Gastroesophageal sphincter (tissue), 3 donors: ENCODE data around the gene ALK.

ENCODE experiments used
- EP300 ChIP-seq: sonication (generic); formaldehyde crosslinking; IDR thresholded peaks from one replicate; pipeline ENCODE4 v1.6.1; 2017; ENCODE audit warnings: antibody characterized with exemption, mild to moderate bottlenecking
- POLR2AphosphoS5 ChIP-seq: sonication (generic); formaldehyde crosslinking; IDR thresholded peaks from one replicate; pipeline ENCODE4 v1.6.1; 2017; ENCODE audit warnings: antibody characterized with exemption
- TF ChIP-seq, protein P1 (sequence below), 4 experiments: fragments of 200-600 bp in 2 of 4; fragments of 450-650 bp in 2 of 4; sonication (generic) in 1 of 4; IDR thresholded peaks; one replicate each; pipeline ENCODE4 v1.5.1; 2017 to 2019; ENCODE audit warnings: antibody characterized with exemption in 4 of 4, mild to moderate bottlenecking in 2 of 4, moderate library complexity in 2 of 4

GRCh38 chr2:29834036-29834540 is 87.3 kb downstream of the ALK start:
- TF ChIP-seq EP300 (no peak), POLR2AphosphoS5 (no peak)
- TF ChIP-seq, protein P1, sequence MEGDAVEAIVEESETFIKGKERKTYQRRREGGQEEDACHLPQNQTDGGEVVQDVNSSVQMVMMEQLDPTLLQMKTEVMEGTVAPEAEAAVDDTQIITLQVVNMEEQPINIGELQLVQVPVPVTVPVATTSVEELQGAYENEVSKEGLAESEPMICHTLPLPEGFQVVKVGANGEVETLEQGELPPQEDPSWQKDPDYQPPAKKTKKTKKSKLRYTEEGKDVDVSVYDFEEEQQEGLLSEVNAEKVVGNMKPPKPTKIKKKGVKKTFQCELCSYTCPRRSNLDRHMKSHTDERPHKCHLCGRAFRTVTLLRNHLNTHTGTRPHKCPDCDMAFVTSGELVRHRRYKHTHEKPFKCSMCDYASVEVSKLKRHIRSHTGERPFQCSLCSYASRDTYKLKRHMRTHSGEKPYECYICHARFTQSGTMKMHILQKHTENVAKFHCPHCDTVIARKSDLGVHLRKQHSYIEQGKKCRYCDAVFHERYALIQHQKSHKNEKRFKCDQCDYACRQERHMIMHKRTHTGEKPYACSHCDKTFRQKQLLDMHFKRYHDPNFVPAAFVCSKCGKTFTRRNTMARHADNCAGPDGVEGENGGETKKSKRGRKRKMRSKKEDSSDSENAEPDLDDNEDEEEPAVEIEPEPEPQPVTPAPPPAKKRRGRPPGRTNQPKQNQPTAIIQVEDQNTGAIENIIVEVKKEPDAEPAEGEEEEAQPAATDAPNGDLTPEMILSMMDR (IDR thresholded peaks at IDR 0.05): no peak
